ENCODE measurements around the gene LSM11.

- TF ChIP-seq ZC3H10 (CRISPR knock-in tag; IDR thresholded peaks at IDR 0.05): no peak
- TF ChIP-seq CSDC2 (CRISPR knock-in tag; IDR thresholded peaks at IDR 0.05): no peak
- TF ChIP-seq, protein P1, sequence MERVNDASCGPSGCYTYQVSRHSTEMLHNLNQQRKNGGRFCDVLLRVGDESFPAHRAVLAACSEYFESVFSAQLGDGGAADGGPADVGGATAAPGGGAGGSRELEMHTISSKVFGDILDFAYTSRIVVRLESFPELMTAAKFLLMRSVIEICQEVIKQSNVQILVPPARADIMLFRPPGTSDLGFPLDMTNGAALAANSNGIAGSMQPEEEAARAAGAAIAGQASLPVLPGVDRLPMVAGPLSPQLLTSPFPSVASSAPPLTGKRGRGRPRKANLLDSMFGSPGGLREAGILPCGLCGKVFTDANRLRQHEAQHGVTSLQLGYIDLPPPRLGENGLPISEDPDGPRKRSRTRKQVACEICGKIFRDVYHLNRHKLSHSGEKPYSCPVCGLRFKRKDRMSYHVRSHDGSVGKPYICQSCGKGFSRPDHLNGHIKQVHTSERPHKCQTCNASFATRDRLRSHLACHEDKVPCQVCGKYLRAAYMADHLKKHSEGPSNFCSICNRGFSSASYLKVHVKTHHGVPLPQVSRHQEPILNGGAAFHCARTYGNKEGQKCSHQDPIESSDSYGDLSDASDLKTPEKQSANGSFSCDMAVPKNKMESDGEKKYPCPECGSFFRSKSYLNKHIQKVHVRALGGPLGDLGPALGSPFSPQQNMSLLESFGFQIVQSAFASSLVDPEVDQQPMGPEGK (CRISPR knock-in tag; IDR thresholded peaks at IDR 0.05; ENCODE audit: borderline replicate concordance): no peak
- no peak for TF ChIP-seq ZFP30 (CRISPR knock-in tag; IDR thresholded peaks at IDR 0.05)
- no peak for TF ChIP-seq ISL1 (CRISPR knock-in tag; IDR thresholded peaks at IDR 0.05)
- no peak for TF ChIP-seq ZFP3 (CRISPR knock-in tag; IDR thresholded peaks at IDR 0.05)
- no peak for TF ChIP-seq SNAI2 (CRISPR knock-in tag; IDR thresholded peaks at IDR 0.05)
- no peak for TF ChIP-seq BACH2 (CRISPR knock-in tag; IDR thresholded peaks at IDR 0.05; ENCODE audit: borderline replicate concordance)
- no peak for TF ChIP-seq PPARA (CRISPR knock-in tag; IDR thresholded peaks at IDR 0.05; ENCODE audit: borderline replicate concordance)
- no peak for TF ChIP-seq CREB5 (CRISPR knock-in tag; IDR thresholded peaks at IDR 0.05; ENCODE audit: low read depth)
- no peak for TF ChIP-seq ESRRG (CRISPR knock-in tag; IDR thresholded peaks at IDR 0.05)
- no peak for TF ChIP-seq ZNF70 (CRISPR knock-in tag; IDR thresholded peaks at IDR 0.05)
Measured at GRCh38 chr5:157764531-157764930, 21.0 kb downstream of the LSM11 start.

Data from SK-N-SH treated with all-trans-retinoic acid at 6 μM for 48 hours (cell line).